ENCODE results near the gene LRRC37A2.
"Not testable (repeated sequence)": the region's sequence is repeated elsewhere in the genome, so short reads cannot be mapped to it uniquely, and the experiment has no call there.

LRRC37A2 gene

GRCh38 chr17:46512168-46512567 is at the start of gene LRRC37A2:
LRRC37A2 (plus strand) TSS chr17:46512468; CDS start chr17:46512713, 245 bp downstream.
- DNase-seq (ENCODE audit: low read depth in 3 of 3) = not testable (repeated sequence)

GRCh38 chr17:46467618-46468017 is 44.6 kb upstream of the LRRC37A2 start:
- not testable (repeated sequence) for DNase-seq (ENCODE audit: low read depth in 3 of 3)

GRCh38 chr17:46474489-46474888 is 37.8 kb upstream of the LRRC37A2 start:
- not testable (repeated sequence) for DNase-seq (ENCODE audit: low read depth in 3 of 3)

- DNase-seq (ENCODE audit: low read depth in 3 of 3) = not testable (repeated sequence)
Measured at GRCh38 chr17:46475583-46475982, 36.7 kb upstream of the LRRC37A2 start.

- DNase-seq (ENCODE audit: low read depth in 3 of 3) = not testable (repeated sequence)
Measured at GRCh38 chr17:46478823-46479222, 33.4 kb upstream of the LRRC37A2 start.

GRCh38 chr17:46481310-46481709 is 31.0 kb upstream of the LRRC37A2 start:
- DNase-seq (ENCODE audit: low read depth in 3 of 3) = not testable (repeated sequence)

- DNase-seq (ENCODE audit: low read depth in 3 of 3) = not testable (repeated sequence)
Measured at GRCh38 chr17:46492021-46492420, 20.2 kb upstream of the LRRC37A2 start.

- DNase-seq (ENCODE audit: low read depth in 3 of 3) = not testable (repeated sequence)
Measured at GRCh38 chr17:46499437-46500139, 12.7 kb upstream of the LRRC37A2 start.

- DNase-seq (ENCODE audit: low read depth in 3 of 3) = not testable (repeated sequence)
Measured at GRCh38 chr17:46505896-46506295, 6.4 kb upstream of the LRRC37A2 start.

GRCh38 chr17:46534716-46535115 is 22.4 kb downstream of the LRRC37A2 start:
- not testable (repeated sequence) for DNase-seq (ENCODE audit: low read depth in 3 of 3)

- DNase-seq (ENCODE audit: low read depth in 3 of 3) = not testable (repeated sequence)
Measured at GRCh38 chr17:46548607-46549006, 36.3 kb downstream of the LRRC37A2 start.

- not testable (repeated sequence) for DNase-seq (ENCODE audit: low read depth in 3 of 3)
Measured at GRCh38 chr17:46559155-46559554, 46.9 kb downstream of the LRRC37A2 start.

- DNase-seq (ENCODE audit: low read depth in 3 of 3) = not testable (repeated sequence)
Measured at GRCh38 chr17:46560048-46560447, 47.8 kb downstream of the LRRC37A2 start.

GRCh38 chr17:46566284-46566683 is 54.0 kb downstream of the LRRC37A2 start:
- not testable (repeated sequence) for DNase-seq (ENCODE audit: low read depth in 3 of 3)

GRCh38 chr17:46566980-46567379 is 54.7 kb downstream of the LRRC37A2 start:
- DNase-seq (ENCODE audit: low read depth in 3 of 3) = not testable (repeated sequence)

- not testable (repeated sequence) for DNase-seq (ENCODE audit: low read depth in 3 of 3)
Measured at GRCh38 chr17:46571796-46572195, 59.5 kb downstream of the LRRC37A2 start.

GRCh38 chr17:46579083-46580075 is 67.1 kb downstream of the LRRC37A2 start, which contains the start of gene ARL17A:
ARL17A (minus strand) TSS chr17:46579691; CDS start chr17:46576322, 3,369 bp downstream.
- peak; percentile 27 to 77 (median 43) for DNase-seq (ENCODE audit: low read depth in 3 of 3)

- not testable (repeated sequence) for DNase-seq (ENCODE audit: low read depth in 3 of 3)
Measured at GRCh38 chr17:46580082-46580481, 67.8 kb downstream of the LRRC37A2 start.

GRCh38 chr17:46585444-46585843 is 73.2 kb downstream of the LRRC37A2 start:
- not testable (repeated sequence) for DNase-seq (ENCODE audit: low read depth in 3 of 3)

- DNase-seq (ENCODE audit: low read depth in 3 of 3) = not testable (repeated sequence)
Measured at GRCh38 chr17:46590157-46591146, 78.2 kb downstream of the LRRC37A2 start, which contains the start of gene NSF. NSF (plus strand) TSS chr17:46590669; CDS start chr17:46590776, 107 bp downstream.

GRCh38 chr17:46591332-46591731 is 79.1 kb downstream of the LRRC37A2 start:
- not testable (repeated sequence) for DNase-seq (ENCODE audit: low read depth in 3 of 3)
